Fibroblast of pulmonary artery (primary cell): ENCODE measurements around the gene FBP1.

ENCODE experiments used
- DNase-seq: peaks from one replicate; pipeline ENCODE4 v3.0.0-alpha.2; 2010; ENCODE audit warnings: low read depth
- H3K4me3 ChIP-seq: replicated peaks from 2 replicates; pipeline ENCODE4 v1.5.1; 2011; ENCODE audit warnings: low read depth, mild to moderate bottlenecking, control low read depth, low read length, moderate library complexity
- CTCF ChIP-seq: IDR thresholded peaks from 2 replicates; pipeline ENCODE4 v1.5.1; 2011; ENCODE audit warnings: mild to moderate bottlenecking, control low read depth, low read length, inconsistent platforms; ENCODE audit errors: missing control alignments

FBP1 gene

GRCh38 chr9:94677929-94678328 is 38.6 kb upstream of the FBP1 start:
- no peak for DNase-seq
- TF ChIP-seq CTCF = no peak
- H3K4me3 ChIP-seq = no peak overlapping the region

GRCh38 chr9:94676446-94677131 is 37.3 kb upstream of the FBP1 start:
- TF ChIP-seq CTCF = no peak
- DNase-seq = no peak
- no peak overlapping the region for H3K4me3 ChIP-seq

- TF ChIP-seq CTCF = no peak
- DNase-seq = peak; percentile 37
- H3K4me3 ChIP-seq = no peak overlapping the region
Measured at GRCh38 chr9:94675008-94675881, 35.9 kb upstream of the FBP1 start.

GRCh38 chr9:94672811-94673487 is 33.6 kb upstream of the FBP1 start:
- DNase-seq = peak; percentile 66
- no peak for TF ChIP-seq CTCF
- H3K4me3 ChIP-seq = no peak overlapping the region

GRCh38 chr9:94668928-94669729 is 29.8 kb upstream of the FBP1 start:
- H3K4me3 ChIP-seq = peak overlapping the region; percentile 36
- peak; percentile 79 for DNase-seq
- TF ChIP-seq CTCF = peak; percentile 99

GRCh38 chr9:94668418-94668927 is 29.2 kb upstream of the FBP1 start:
- no peak overlapping the region for H3K4me3 ChIP-seq
- DNase-seq = no peak
- no peak for TF ChIP-seq CTCF
